Activated CD8-positive, alpha-beta memory T cell treated with anti-CD3 and anti-CD28 coated beads, Interleukin-2, amount 50 U/mL, for 24 hours (primary cell): ENCODE results near the gene TDRD7.
"Not testable (repeated sequence)": the region's sequence is repeated elsewhere in the genome, so short reads cannot be mapped to it uniquely, and the experiment has no call there.

Experiments
- DNase-seq: peaks from one replicate; pipeline ENCODE4 v3.0.0-alpha.2; 2020; ENCODE audit errors: extremely low read depth

Gene TDRD7

GRCh38 chr9:97427885-97428284 lies 16.0 kb downstream of the TDRD7 start:
- DNase-seq, result no peak

GRCh38 chr9:97430316-97431043 lies 18.6 kb downstream of the TDRD7 start:
- DNase-seq, result no peak

- no peak for DNase-seq
These were observed 19.1 kb downstream of the TDRD7 start for GRCh38 chr9:97431044-97431441.

GRCh38 chr9:97431549-97432143 lies 19.8 kb downstream of the TDRD7 start:
- no peak for DNase-seq

GRCh38 chr9:97437051-97437600 lies 25.2 kb downstream of the TDRD7 start:
- no peak for DNase-seq

GRCh38 chr9:97438257-97438656 lies 26.4 kb downstream of the TDRD7 start:
- no peak for DNase-seq

- DNase-seq, result no peak
These were observed 26.8 kb downstream of the TDRD7 start for GRCh38 chr9:97438666-97439065.

- no peak for DNase-seq
These were observed 28.3 kb downstream of the TDRD7 start for GRCh38 chr9:97440160-97440559.

GRCh38 chr9:97441729-97442128 lies 29.8 kb downstream of the TDRD7 start:
- DNase-seq, result no peak

GRCh38 chr9:97445119-97445701 lies 33.3 kb downstream of the TDRD7 start:
- DNase-seq, result no peak

GRCh38 chr9:97447001-97447400 lies 35.1 kb downstream of the TDRD7 start:
- no peak for DNase-seq

- DNase-seq, result not testable (repeated sequence)
These were observed 41.7 kb downstream of the TDRD7 start for GRCh38 chr9:97453573-97453972.

- DNase-seq, result not testable (repeated sequence)
These were observed 44.9 kb downstream of the TDRD7 start for GRCh38 chr9:97456841-97457240.

GRCh38 chr9:97459326-97459725 lies 47.4 kb downstream of the TDRD7 start:
- DNase-seq, result no peak

- no peak for DNase-seq
These were observed 50.3 kb downstream of the TDRD7 start for GRCh38 chr9:97462159-97462558.

GRCh38 chr9:97462914-97463313 lies 51.0 kb downstream of the TDRD7 start:
- DNase-seq, result no peak

- no peak for DNase-seq
These were observed 57.0 kb downstream of the TDRD7 start for GRCh38 chr9:97468658-97469448.

- DNase-seq, result no peak
These were observed 58.2 kb downstream of the TDRD7 start for GRCh38 chr9:97470076-97470475.

- DNase-seq, result no peak
These were observed 61.8 kb downstream of the TDRD7 start for GRCh38 chr9:97473717-97474116.

GRCh38 chr9:97474372-97474925 lies 62.6 kb downstream of the TDRD7 start:
- no peak for DNase-seq

GRCh38 chr9:97475059-97475458 lies 63.2 kb downstream of the TDRD7 start:
- no peak for DNase-seq
